ENCODE data around the gene RSPO4.

- peak in 4 of 7 experiments; percentile 10 to 37 (median 30) for TF ChIP-seq CTCF (IDR thresholded peaks at IDR 0.05)
- no peak for TF ChIP-seq POLR2A (IDR thresholded peaks at IDR 0.05)
Measured at GRCh38 chr20:973785-974194, 28.3 kb downstream of the RSPO4 start.

Data from body of pancreas (tissue), 4 donors.